A673 (cell line): Measurements from ENCODE around the gene DNTTIP2. TPM values are rescaled to one million over a fixed set of nuclear protein-coding genes. Genes with fewer than 3 reads are reported as not detected.

Source experiments
- BruUV-seq: library from RNA; stranded (reverse); fragments of 400-500 nt; replicated peaks from 2 replicates; lab custom pipeline; 2021; lab: Mats Ljungman, UMichigan
- CTCF ChIA-PET: fragments of 300-600 bp; sonication (Branson Sonifier 250); formaldehyde crosslinking; loops from one replicate; lab custom pipeline; 2022; ENCODE audit warnings: antibody characterized with exemption; lab: Charles Lee
- POLR2A ChIA-PET: fragments of 300-600 bp; sonication (Branson Sonifier 250); formaldehyde crosslinking; loops from one replicate; lab custom pipeline; 2022; ENCODE audit warnings: antibody characterized with exemption; ENCODE audit not compliant: low non-redundant PET; lab: Charles Lee
- DNase-seq: peaks from one replicate; pipeline ENCODE4 v3.0.0-alpha.2; 2015; ENCODE audit warnings: low spot score
- H3K27ac ChIP-seq: fragments of 200-600 bp; sonication (generic); 2 replicates; pipeline ENCODE4 v1.5.1; 2016; ENCODE audit warnings: mixed run types, low read depth, mild to moderate bottlenecking, mixed read lengths, antibody characterized with exemption, low read length; ENCODE audit not compliant: poor library complexity, severe bottlenecking
- H3K27me3 ChIP-seq: fragments of 200-600 bp; sonication (generic); replicated peaks from 2 replicates; pipeline ENCODE4 v1.6.1; 2017; ENCODE audit warnings: mixed run types, low read depth, mild to moderate bottlenecking, mixed read lengths, antibody characterized with exemption, low read length; ENCODE audit not compliant: insufficient read depth, poor library complexity
- H3K36me3 ChIP-seq: fragments of 200-600 bp; sonication (generic); 2 replicates; pipeline ENCODE4 v1.6.1; 2016; ENCODE audit warnings: mixed run types, mild to moderate bottlenecking, mixed read lengths, antibody characterized with exemption, low read length; ENCODE audit not compliant: insufficient read depth, poor library complexity, severe bottlenecking
- H3K4me1 ChIP-seq: fragments of 200-600 bp; sonication (generic); 2 replicates; pipeline ENCODE4 v1.6.1; 2017; ENCODE audit warnings: mixed run types, mild to moderate bottlenecking, mixed read lengths, antibody characterized with exemption, low read length; ENCODE audit not compliant: insufficient read depth, poor library complexity, severe bottlenecking
- H3K4me3 ChIP-seq: fragments of 200-600 bp; sonication (generic); 2 replicates; pipeline ENCODE4 v1.5.1; 2016; ENCODE audit warnings: low read depth, mixed run types, mild to moderate bottlenecking, mixed read lengths, low read length; ENCODE audit not compliant: poor library complexity, severe bottlenecking
- H3K9me3 ChIP-seq: fragments of 200-600 bp; sonication (generic); 2 replicates; pipeline ENCODE4 v1.6.1; 2016; ENCODE audit warnings: mixed run types, low read depth, mild to moderate bottlenecking, mixed read lengths, antibody characterized with exemption, low read length; ENCODE audit not compliant: poor library complexity, severe bottlenecking
- EZH2 ChIP-seq: fragments of 200-600 bp; sonication (generic); IDR thresholded peaks from 2 replicates; pipeline ENCODE4 v1.6.1; 2017; ENCODE audit warnings: borderline replicate concordance, low read depth, mild to moderate bottlenecking, mixed read lengths, antibody characterized with exemption, low read length; ENCODE audit not compliant: poor library complexity, severe bottlenecking
- intact Hi-C: fragments of 100-400 bp; cut with micrococcal nuclease; formaldehyde crosslinking; loops from one replicate; pipeline ENCODE4 v1.10.0; 2022; ENCODE audit not compliant: unreplicated experiment
- total RNA-seq: library from RNA; stranded (reverse); gene quantifications from 2 replicates; pipeline ENCODE4 v1.2.3, GENCODE V29; 2021
- TF ChIP-seq, protein P1 (sequence below): fragments of 300-800, 200-600 bp; sonication (generic); conservative IDR thresholded peaks from 2 replicates; pipeline ENCODE4 v1.5.1; 2017; ENCODE audit warnings: low read depth, mild to moderate bottlenecking, antibody characterized with exemption, low read length, moderate library complexity, mixed read lengths

Gene DNTTIP2
- total RNA-seq, 1 experiment from 2014 or later, result 102 TPM

DNA sequence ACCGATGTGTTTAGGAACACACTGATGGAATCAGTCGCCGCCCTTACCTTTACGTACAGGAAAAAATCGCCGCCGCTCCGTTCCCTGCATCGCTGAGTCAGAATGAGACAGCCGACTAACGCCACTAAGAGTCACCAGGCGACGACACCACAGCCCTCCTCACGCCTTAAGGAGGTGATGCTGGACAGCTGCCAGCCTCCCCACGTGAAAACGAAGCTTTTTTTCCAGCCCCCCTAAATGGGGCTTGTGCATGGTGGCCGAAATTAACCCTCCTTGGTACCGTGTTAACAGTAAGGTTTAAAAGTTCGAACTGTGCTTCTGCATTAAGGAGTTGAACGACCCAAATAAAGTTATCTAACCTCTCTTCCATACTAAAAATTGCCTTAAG is 511 bp downstream of the DNTTIP2 start:
- Histone ChIP-seq H3K36me3 (peaks cover 42% of the 10 kb centered on the region), H3K4me3 (peak overlapping the region; percentile 89), H3K27me3 (no peaks in the 10 kb centered on the region), H3K4me1 (peaks cover 20% of the 10 kb centered on the region), H3K27ac (peak overlapping the region; percentile 97), H3K9me3 (no peaks in the 10 kb centered on the region)
- CTCF ChIA-PET, result no interaction called here
- intact Hi-C loops, result loop anchor here (2.0 kb wide), 1 partner anchor 30 kb away; the partner anchor contains the start of gene GCLM
- BruUV-seq, result TSS peak; percentile 63
- TF ChIP-seq EZH2, result no peak
- DNase-seq, result peak; percentile 22
- POLR2A ChIA-PET, result no interaction called here

- ChIA-PET POLR2A (no interaction called here), CTCF (no interaction called here)
- Histone ChIP-seq H3K9me3 (no peaks in the 10 kb centered on the region), H3K27me3 (no peaks in the 10 kb centered on the region), H3K27ac (no peak overlapping the region), H3K4me1 (peaks cover 20% of the 10 kb centered on the region), H3K4me3 (peak overlapping the region; percentile 89), H3K36me3 (peaks cover 52% of the 10 kb centered on the region)
- no peak for DNase-seq
- TF ChIP-seq, protein P1, sequence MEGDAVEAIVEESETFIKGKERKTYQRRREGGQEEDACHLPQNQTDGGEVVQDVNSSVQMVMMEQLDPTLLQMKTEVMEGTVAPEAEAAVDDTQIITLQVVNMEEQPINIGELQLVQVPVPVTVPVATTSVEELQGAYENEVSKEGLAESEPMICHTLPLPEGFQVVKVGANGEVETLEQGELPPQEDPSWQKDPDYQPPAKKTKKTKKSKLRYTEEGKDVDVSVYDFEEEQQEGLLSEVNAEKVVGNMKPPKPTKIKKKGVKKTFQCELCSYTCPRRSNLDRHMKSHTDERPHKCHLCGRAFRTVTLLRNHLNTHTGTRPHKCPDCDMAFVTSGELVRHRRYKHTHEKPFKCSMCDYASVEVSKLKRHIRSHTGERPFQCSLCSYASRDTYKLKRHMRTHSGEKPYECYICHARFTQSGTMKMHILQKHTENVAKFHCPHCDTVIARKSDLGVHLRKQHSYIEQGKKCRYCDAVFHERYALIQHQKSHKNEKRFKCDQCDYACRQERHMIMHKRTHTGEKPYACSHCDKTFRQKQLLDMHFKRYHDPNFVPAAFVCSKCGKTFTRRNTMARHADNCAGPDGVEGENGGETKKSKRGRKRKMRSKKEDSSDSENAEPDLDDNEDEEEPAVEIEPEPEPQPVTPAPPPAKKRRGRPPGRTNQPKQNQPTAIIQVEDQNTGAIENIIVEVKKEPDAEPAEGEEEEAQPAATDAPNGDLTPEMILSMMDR, result no peak
- TF ChIP-seq EZH2, result no peak
- intact Hi-C loops, result no loop called here
- no TSS peak for BruUV-seq
Measured at GRCh38 chr1:93877529-93877928, 1.5 kb downstream of the DNTTIP2 start.

DNA sequence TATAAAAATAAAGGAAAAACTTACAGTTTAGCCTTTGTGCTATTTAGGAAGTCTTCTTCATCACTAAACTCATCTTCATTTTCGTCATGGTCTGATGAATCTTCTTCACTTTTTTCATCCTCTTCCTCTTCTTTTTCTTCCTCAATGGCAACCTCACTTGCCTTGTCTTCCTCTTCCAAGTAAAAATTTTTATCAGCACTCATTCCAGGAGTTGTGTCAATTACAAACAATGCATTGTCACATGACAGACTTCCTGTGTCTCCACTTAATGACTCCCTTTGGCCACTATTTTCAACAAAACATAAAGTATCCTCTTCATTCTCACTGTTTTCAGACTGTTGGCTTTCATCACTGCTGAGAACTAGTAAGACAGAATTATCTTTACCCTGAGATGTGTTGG is 2.8 kb downstream of the DNTTIP2 start:
- H3K4me1 ChIP-seq, result peaks cover 20% of the 10 kb centered on the region
- no peaks in the 10 kb centered on the region for H3K27me3 ChIP-seq
- no TSS peak for BruUV-seq
- peaks cover 65% of the 10 kb centered on the region for H3K36me3 ChIP-seq
- no peak overlapping the region for H3K4me3 ChIP-seq
- ChIA-PET POLR2A (no interaction called here), CTCF (no interaction called here)
- intact Hi-C loops, result no loop called here
- no peak overlapping the region for H3K27ac ChIP-seq
- TF ChIP-seq EZH2, result no peak
- TF ChIP-seq, protein P1, result no peak
- no peaks in the 10 kb centered on the region for H3K9me3 ChIP-seq
- no peak for DNase-seq

- Histone ChIP-seq H3K36me3 (peaks cover 86% of the 10 kb centered on the region), H3K4me1 (peaks cover 17% of the 10 kb centered on the region), H3K27me3 (no peaks in the 10 kb centered on the region), H3K9me3 (no peaks in the 10 kb centered on the region), H3K4me3 (no peak overlapping the region), H3K27ac (no peak overlapping the region)
- TF ChIP-seq, protein P1, result peak; percentile 59
- TF ChIP-seq EZH2, result no peak
- ChIA-PET POLR2A (no interaction called here), CTCF (no interaction called here)
- intact Hi-C loops, result no loop called here
- no TSS peak for BruUV-seq
- peak; percentile 32 for DNase-seq
Measured at GRCh38 chr1:93874025-93874651, 4.9 kb downstream of the DNTTIP2 start.
